Vagina (tissue), 2 donors: ENCODE results near the gene HNRNPDL. TPM values are rescaled to one million over a fixed set of nuclear protein-coding genes. Genes with fewer than 3 reads are reported as not detected.

ENCODE experiments used
- DNase-seq, 2 donors: peaks; one replicate each; pipeline ENCODE4 v3.0.0-alpha.2; 2017; ENCODE audit errors: extremely low spot score in 2 of 2
- H3K27ac ChIP-seq: fragments of 200-600 bp; sonication (generic); one replicate; pipeline ENCODE4 v1.5.1; 2019
- H3K27me3 ChIP-seq: fragments of 200-600 bp; sonication (generic); one replicate; pipeline ENCODE4 v1.5.1; 2019
- H3K36me3 ChIP-seq, 2 donors: fragments of 200-600 bp; sonication (generic); one replicate each; pipeline ENCODE4 v1.5.1; 2017 to 2019
- H3K4me1 ChIP-seq: fragments of 200-600 bp; sonication (generic); one replicate; pipeline ENCODE4 v1.5.1; 2019
- H3K4me3 ChIP-seq, 2 donors: fragments of 200-600 bp; sonication (generic); 1 replicate in 1 of 2; 2 replicates in 1 of 2; pipeline ENCODE4 v1.5.1; 2016 to 2019
- H3K9me3 ChIP-seq: fragments of 200-600 bp; sonication (generic); one replicate; pipeline ENCODE4 v1.5.1; 2019
- POLR2A ChIP-seq, 2 donors: fragments of 450-650 bp; IDR thresholded peaks; one replicate each; pipeline ENCODE4 v1.6.1; 2017; ENCODE audit warnings: antibody characterized with exemption in 2 of 2, mild to moderate bottlenecking in 2 of 2, moderate library complexity in 2 of 2
- POLR2AphosphoS5 ChIP-seq, 2 donors: sonication (generic); formaldehyde crosslinking; IDR thresholded peaks; one replicate each; pipeline ENCODE4 v1.9.0; 2017; ENCODE audit warnings: antibody characterized with exemption in 2 of 2, mild to moderate bottlenecking in 2 of 2, low read depth in 1 of 2; ENCODE audit not compliant: insufficient read depth in 1 of 2
- intact Hi-C: fragments of 100-400 bp; cut with DNase I; formaldehyde crosslinking; loops from one replicate; pipeline ENCODE4 v1.15.1; 2023
- total RNA-seq: library from RNA; depleted of rRNA; stranded (reverse); fragments of >200 nt; gene quantifications from one replicate; pipeline ENCODE4 v1.2.3, GENCODE V29; 2016
- TF ChIP-seq, protein P1 (sequence below), 3 experiments: fragments of 450-650 bp in 2 of 3; fragments of 200-600 bp in 1 of 3; sonication (generic) in 1 of 3; IDR thresholded peaks; one replicate each; pipeline ENCODE4 v1.5.1; 2017 to 2019; ENCODE audit warnings: antibody characterized with exemption in 3 of 3, mild to moderate bottlenecking in 2 of 3, moderate library complexity in 2 of 3

Gene HNRNPDL
- total RNA-seq, 1 donor from 2014 or later = 189 TPM

DNA sequence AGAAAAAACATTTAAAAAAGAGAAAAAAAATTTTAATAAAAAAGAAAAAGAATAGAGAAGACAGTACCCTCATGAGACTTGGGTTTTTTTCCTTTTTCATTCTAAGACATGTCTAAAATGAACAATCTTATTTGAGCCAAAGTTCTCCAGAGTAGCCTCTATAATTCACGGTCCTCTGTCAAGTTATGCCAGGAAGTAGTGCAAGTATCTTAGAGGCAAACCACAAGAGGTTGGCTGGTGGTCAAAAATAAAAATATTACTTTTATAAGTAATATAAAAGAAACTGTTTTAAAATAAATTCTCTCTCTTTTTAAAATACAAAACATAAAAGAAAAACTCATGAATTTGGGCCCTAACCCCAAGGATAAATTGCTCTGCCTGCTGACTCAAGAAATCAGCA, 26.5 kb downstream of the HNRNPDL start:
- DNase-seq = no peak

DNA sequence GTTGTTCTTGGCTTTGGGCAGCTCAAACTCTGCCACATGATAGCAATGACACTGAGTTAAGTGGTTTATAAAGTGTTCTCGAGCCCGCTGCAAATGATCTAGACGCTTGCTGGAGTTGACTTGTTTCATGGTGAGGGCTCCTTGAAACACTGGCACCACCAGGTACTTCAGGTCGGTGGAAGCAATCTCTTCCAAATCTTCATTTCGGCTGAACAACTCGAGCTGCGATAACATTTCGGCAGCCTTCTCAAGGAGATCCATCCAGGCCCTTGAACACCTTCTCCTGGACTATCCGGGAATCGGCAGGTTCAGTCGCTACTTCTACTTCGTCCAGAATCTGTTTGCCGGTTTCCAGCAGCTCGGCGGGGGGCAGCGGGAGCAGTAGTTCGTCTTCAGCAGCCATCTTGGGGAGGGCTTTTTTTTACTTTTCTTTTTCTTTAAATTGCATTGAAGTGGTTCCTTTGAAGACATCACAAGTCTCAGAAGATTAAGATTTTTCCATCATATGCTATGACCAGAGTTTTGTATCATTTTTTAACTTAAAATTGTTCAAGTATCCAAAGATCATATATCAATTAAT, 28.0 kb downstream of the HNRNPDL start:
- no peak for DNase-seq

More for the DNA sequence above, 26.5 kb downstream of the HNRNPDL start:
- TF ChIP-seq POLR2A (IDR thresholded peaks at IDR 0.05) = no peak
- TF ChIP-seq POLR2AphosphoS5 (IDR thresholded peaks at IDR 0.05; ENCODE audit: insufficient read depth in 1 of 2, low read depth in 1 of 2) = no peak
- TF ChIP-seq, protein P1, sequence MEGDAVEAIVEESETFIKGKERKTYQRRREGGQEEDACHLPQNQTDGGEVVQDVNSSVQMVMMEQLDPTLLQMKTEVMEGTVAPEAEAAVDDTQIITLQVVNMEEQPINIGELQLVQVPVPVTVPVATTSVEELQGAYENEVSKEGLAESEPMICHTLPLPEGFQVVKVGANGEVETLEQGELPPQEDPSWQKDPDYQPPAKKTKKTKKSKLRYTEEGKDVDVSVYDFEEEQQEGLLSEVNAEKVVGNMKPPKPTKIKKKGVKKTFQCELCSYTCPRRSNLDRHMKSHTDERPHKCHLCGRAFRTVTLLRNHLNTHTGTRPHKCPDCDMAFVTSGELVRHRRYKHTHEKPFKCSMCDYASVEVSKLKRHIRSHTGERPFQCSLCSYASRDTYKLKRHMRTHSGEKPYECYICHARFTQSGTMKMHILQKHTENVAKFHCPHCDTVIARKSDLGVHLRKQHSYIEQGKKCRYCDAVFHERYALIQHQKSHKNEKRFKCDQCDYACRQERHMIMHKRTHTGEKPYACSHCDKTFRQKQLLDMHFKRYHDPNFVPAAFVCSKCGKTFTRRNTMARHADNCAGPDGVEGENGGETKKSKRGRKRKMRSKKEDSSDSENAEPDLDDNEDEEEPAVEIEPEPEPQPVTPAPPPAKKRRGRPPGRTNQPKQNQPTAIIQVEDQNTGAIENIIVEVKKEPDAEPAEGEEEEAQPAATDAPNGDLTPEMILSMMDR (IDR thresholded peaks at IDR 0.05) = no peak
- H3K36me3 ChIP-seq = no peaks in the 10 kb centered on the region
- H3K27ac ChIP-seq = no peak overlapping the region
- H3K27me3 ChIP-seq = no peaks in the 10 kb centered on the region
- H3K4me1 ChIP-seq = no peaks in the 10 kb centered on the region
- intact Hi-C loops = no loop called here
- H3K4me3 ChIP-seq = no peak overlapping the region
- no peaks in the 10 kb centered on the region for H3K9me3 ChIP-seq

DNA sequence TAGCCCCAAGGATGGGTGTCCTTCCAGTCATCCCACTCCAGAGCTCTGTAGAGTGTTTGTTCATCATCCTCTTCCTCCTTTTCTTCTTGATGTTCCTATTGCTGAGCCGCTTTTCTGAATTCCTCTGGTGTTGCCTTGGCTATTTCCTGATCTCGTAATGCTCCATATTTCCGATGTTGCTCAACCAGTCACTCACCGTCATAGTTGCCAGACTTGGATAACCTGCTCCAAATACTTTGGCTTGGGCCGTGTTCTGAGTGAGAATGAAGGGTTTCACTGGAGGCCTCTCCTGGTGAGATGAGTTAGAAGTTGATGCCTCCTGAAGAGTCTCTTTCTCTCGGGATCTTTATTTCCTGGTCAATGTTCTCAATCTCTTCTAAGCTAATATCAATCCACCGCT, 28.7 kb downstream of the HNRNPDL start:
- intact Hi-C loops = no loop called here
- TF ChIP-seq POLR2A (IDR thresholded peaks at IDR 0.05) (no peak), POLR2AphosphoS5 (IDR thresholded peaks at IDR 0.05; ENCODE audit: insufficient read depth in 1 of 2, low read depth in 1 of 2) (no peak)
- TF ChIP-seq, protein P1 (IDR thresholded peaks at IDR 0.05) = no peak

More for the DNA sequence above, 28.0 kb downstream of the HNRNPDL start:
- H3K36me3 ChIP-seq = no peaks in the 10 kb centered on the region
- no peaks in the 10 kb centered on the region for H3K9me3 ChIP-seq
- H3K4me1 ChIP-seq = no peaks in the 10 kb centered on the region
- H3K27ac ChIP-seq = no peak overlapping the region
- H3K27me3 ChIP-seq = no peaks in the 10 kb centered on the region
- TF ChIP-seq, protein P1 (IDR thresholded peaks at IDR 0.05) = no peak
- TF ChIP-seq POLR2AphosphoS5 (IDR thresholded peaks at IDR 0.05; ENCODE audit: insufficient read depth in 1 of 2, low read depth in 1 of 2) = no peak
- no peak for TF ChIP-seq POLR2A (IDR thresholded peaks at IDR 0.05)
- intact Hi-C loops = no loop called here
- H3K4me3 ChIP-seq = no peak overlapping the region

DNA sequence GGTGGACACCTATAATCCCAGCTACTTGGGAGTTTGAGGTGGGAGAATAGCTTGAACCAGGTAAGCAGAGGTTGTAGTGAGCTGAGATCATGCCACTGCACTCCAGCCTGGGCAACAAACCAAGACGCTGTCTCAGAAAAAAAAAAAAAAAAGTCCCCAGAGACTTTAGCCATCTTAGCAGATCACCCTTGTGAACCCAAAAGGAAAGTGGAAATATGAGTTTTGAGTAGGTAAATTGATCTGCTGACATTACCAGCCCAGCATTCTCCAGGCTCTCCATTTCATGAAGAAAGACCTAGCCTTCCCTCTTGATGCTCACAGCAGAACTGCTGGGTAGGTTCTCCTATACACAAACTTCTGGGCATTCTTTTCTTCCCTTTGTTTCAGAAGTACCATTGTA, 32.0 kb downstream of the HNRNPDL start:
- no peak overlapping the region for H3K4me3 ChIP-seq
- H3K27ac ChIP-seq = no peak overlapping the region
- no peak for DNase-seq
- H3K9me3 ChIP-seq = no peaks in the 10 kb centered on the region
- intact Hi-C loops = no loop called here
- H3K4me1 ChIP-seq = no peaks in the 10 kb centered on the region
- TF ChIP-seq, protein P1 (IDR thresholded peaks at IDR 0.05) = no peak
- TF ChIP-seq POLR2A (IDR thresholded peaks at IDR 0.05) (no peak), POLR2AphosphoS5 (IDR thresholded peaks at IDR 0.05; ENCODE audit: insufficient read depth in 1 of 2, low read depth in 1 of 2) (no peak)
- H3K27me3 ChIP-seq = no peaks in the 10 kb centered on the region
- no peaks in the 10 kb centered on the region for H3K36me3 ChIP-seq

More for the DNA sequence above, 28.7 kb downstream of the HNRNPDL start:
- Histone ChIP-seq H3K36me3 (no peaks in the 10 kb centered on the region), H3K4me1 (no peaks in the 10 kb centered on the region), H3K9me3 (no peaks in the 10 kb centered on the region), H3K4me3 (no peak overlapping the region), H3K27me3 (no peaks in the 10 kb centered on the region), H3K27ac (no peak overlapping the region)
- no peak for DNase-seq

DNA sequence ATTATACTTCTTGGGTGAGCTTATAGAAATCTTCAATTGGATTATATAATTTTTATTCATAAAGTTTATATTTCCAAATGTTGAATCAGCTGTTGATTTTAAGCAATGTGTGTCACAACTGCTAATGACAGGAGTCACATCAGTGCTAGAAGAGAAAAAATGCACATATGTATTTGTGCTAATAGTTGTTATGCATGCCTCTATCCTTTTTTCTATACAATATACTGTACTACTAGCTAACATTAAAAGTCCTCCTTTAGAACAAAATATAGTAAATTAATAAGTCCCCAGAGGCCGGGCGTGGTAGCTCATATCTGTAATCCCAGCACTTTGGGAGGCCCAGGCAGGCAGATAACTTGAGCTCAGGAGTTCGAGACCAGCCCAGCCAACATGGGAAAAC, 32.7 kb downstream of the HNRNPDL start:
- H3K27me3 ChIP-seq = no peaks in the 10 kb centered on the region
- H3K4me1 ChIP-seq = no peaks in the 10 kb centered on the region
- no peaks in the 10 kb centered on the region for H3K9me3 ChIP-seq
- TF ChIP-seq POLR2A (IDR thresholded peaks at IDR 0.05) (no peak), POLR2AphosphoS5 (IDR thresholded peaks at IDR 0.05; ENCODE audit: insufficient read depth in 1 of 2, low read depth in 1 of 2) (no peak)
- TF ChIP-seq, protein P1 (IDR thresholded peaks at IDR 0.05) = no peak
- DNase-seq = no peak
- no peak overlapping the region for H3K27ac ChIP-seq
- H3K4me3 ChIP-seq = no peak overlapping the region
- no peaks in the 10 kb centered on the region for H3K36me3 ChIP-seq
- intact Hi-C loops = no loop called here
